ENCODE data around the gene FES.

GRCh38 chr15:90915216-90915807, 31.0 kb downstream of the FES start:
- TF ChIP-seq CTCF (IDR thresholded peaks at IDR 0.05; ENCODE audit: low read length) (no peak), EZH2 (IDR thresholded peaks at IDR 0.05; ENCODE audit: borderline replicate concordance, low read length) (no peak)

Measured in OCI-LY1 (cell line).